GM12875 (cell line): Measurements from ENCODE around the gene IGFL1.
"Not testable (repeated sequence)": the region's sequence is repeated elsewhere in the genome, so short reads cannot be mapped to it uniquely, and the experiment has no call there.

ENCODE experiments used
- H3K4me3 ChIP-seq: one replicate; pipeline ENCODE4 v1.5.1; 2011; ENCODE audit warnings: low read depth, low read length, control low read depth
- CTCF ChIP-seq: IDR thresholded peaks from 2 replicates; pipeline ENCODE4 v1.5.1; 2011; ENCODE audit warnings: low read depth, mild to moderate bottlenecking, control low read depth, inconsistent platforms, low read length, moderate library complexity, borderline replicate concordance; ENCODE audit not compliant: insufficient read depth

IGFL1 gene

GRCh38 chr19:46204008-46204407 lies 25.5 kb upstream of the IGFL1 start:
- no peak overlapping the region for H3K4me3 ChIP-seq
- TF ChIP-seq CTCF, result no peak

- no peak for TF ChIP-seq CTCF
Observed at GRCh38 chr19:46205183-46205984, 24.2 kb upstream of the IGFL1 start.

GRCh38 chr19:46206176-46206575 lies 23.4 kb upstream of the IGFL1 start:
- no peak overlapping the region for H3K4me3 ChIP-seq
- no peak for TF ChIP-seq CTCF

More at GRCh38 chr19:46205183-46205984, 24.2 kb upstream of the IGFL1 start:
- no peak overlapping the region for H3K4me3 ChIP-seq

- no peak for TF ChIP-seq CTCF
- no peak overlapping the region for H3K4me3 ChIP-seq
Observed at GRCh38 chr19:46206682-46207081, 22.9 kb upstream of the IGFL1 start.

- not testable (repeated sequence) for H3K4me3 ChIP-seq
Observed at GRCh38 chr19:46207858-46208257, 21.7 kb upstream of the IGFL1 start.

- TF ChIP-seq CTCF, result no peak
Observed at GRCh38 chr19:46209051-46209450, 20.5 kb upstream of the IGFL1 start.

GRCh38 chr19:46209472-46209871 lies 20.1 kb upstream of the IGFL1 start:
- no peak for TF ChIP-seq CTCF

More at GRCh38 chr19:46209051-46209450, 20.5 kb upstream of the IGFL1 start:
- no peak overlapping the region for H3K4me3 ChIP-seq

More at GRCh38 chr19:46209472-46209871, 20.1 kb upstream of the IGFL1 start:
- H3K4me3 ChIP-seq, result no peak overlapping the region
